Body of pancreas (tissue), 4 donors: ENCODE results near the gene TMEM154. TPM values are rescaled to one million over a fixed set of nuclear protein-coding genes. Genes with fewer than 3 reads are reported as not detected.
"Not testable (repeated sequence)": the region's sequence is repeated elsewhere in the genome, so short reads cannot be mapped to it uniquely, and the experiment has no call there.

Experiments used
- ATAC-seq: fragments of 150-250 bp; one replicate; pipeline ENCODE4 v1.9.1; 2016
- DNase-seq, 4 donors: peaks; one replicate each; pipeline ENCODE4 v3.0.0-alpha.2; 2019
- H3K27ac ChIP-seq, 4 donors: fragments of 200-600 bp; sonication (generic); 1 replicate in 3 of 4; 2 replicates in 1 of 4; pipeline versions ENCODE4 v1.5.1 to v1.6.1; 2016 to 2019; ENCODE audit warnings: mild to moderate bottlenecking in 1 of 4, mixed read lengths in 1 of 4, moderate library complexity in 1 of 4
- H3K27me3 ChIP-seq, 2 donors: fragments of 200-600 bp; sonication (generic); one replicate each; pipeline ENCODE4 v1.6.0; 2016; ENCODE audit warnings: mild to moderate bottlenecking in 1 of 2
- H3K36me3 ChIP-seq, 2 donors: fragments of 200-600 bp; sonication (generic); replicated peaks in 1 of 2; 2 replicates each; pipeline ENCODE4 v1.5.1; 2016; ENCODE audit warnings: low read depth in 2 of 2; ENCODE audit not compliant: insufficient read depth in 1 of 2
- H3K4me1 ChIP-seq: fragments of 200-600 bp; sonication (generic); one replicate; pipeline ENCODE4 v1.6.0; 2016
- H3K4me3 ChIP-seq, 2 donors: fragments of 200-600 bp; sonication (generic); 1 replicate in 1 of 2; 2 replicates in 1 of 2; pipeline ENCODE4 v1.5.1; 2016 to 2019
- H3K9me3 ChIP-seq, 3 donors: fragments of 200-600 bp; sonication (generic); 1 replicate in 2 of 3; 2 replicates in 1 of 3; pipeline ENCODE4 v1.5.1; 2016
- POLR2A ChIP-seq, 3 donors: fragments of 450-650 bp; IDR thresholded peaks; one replicate each; pipeline ENCODE4 v1.6.1; 2016; ENCODE audit warnings: antibody characterized with exemption in 3 of 3, mild to moderate bottlenecking in 2 of 3
- WGBS, 2 donors: methylation state at CpG; one replicate each; pipeline ENCODE4 v1.1.5; 2017; 5-methylcytosine and 5-hydroxymethylcytosine counted together
- intact Hi-C: fragments of 100-400 bp; cut with DNase I; formaldehyde crosslinking; loops from one replicate; pipeline ENCODE4 v1.15.1; 2023
- total RNA-seq, 2 donors: library from RNA; depleted of rRNA; stranded (reverse); fragments of >200 nt; gene quantifications; one replicate each; pipeline ENCODE4 v1.1.0, GENCODE V29; 2016
- TF ChIP-seq, protein P1 (sequence below), 7 experiments: fragments of 450-650 bp in 4 of 7; fragments of 200-600 bp in 3 of 7; sonication (generic) in 3 of 7; IDR thresholded peaks; one replicate each; pipeline ENCODE4 v1.5.1; 2016 to 2019; ENCODE audit warnings: antibody characterized with exemption in 7 of 7

The TMEM154 gene
- total RNA-seq, 2 donors from 2014 or later = under 0.01 to 0.52 TPM

GRCh38 chr4:152665691-152666395 is 14.0 kb downstream of the TMEM154 start:
- H3K27me3 ChIP-seq = peaks cover 0 to 2% of the 10 kb centered on the region in 2 donors
- no peak overlapping the region for H3K27ac ChIP-seq
- no peaks in the 10 kb centered on the region for H3K9me3 ChIP-seq
- no peaks in the 10 kb centered on the region for H3K4me1 ChIP-seq
- TF ChIP-seq POLR2A (IDR thresholded peaks at IDR 0.05) = no peak
- TF ChIP-seq, protein P1, sequence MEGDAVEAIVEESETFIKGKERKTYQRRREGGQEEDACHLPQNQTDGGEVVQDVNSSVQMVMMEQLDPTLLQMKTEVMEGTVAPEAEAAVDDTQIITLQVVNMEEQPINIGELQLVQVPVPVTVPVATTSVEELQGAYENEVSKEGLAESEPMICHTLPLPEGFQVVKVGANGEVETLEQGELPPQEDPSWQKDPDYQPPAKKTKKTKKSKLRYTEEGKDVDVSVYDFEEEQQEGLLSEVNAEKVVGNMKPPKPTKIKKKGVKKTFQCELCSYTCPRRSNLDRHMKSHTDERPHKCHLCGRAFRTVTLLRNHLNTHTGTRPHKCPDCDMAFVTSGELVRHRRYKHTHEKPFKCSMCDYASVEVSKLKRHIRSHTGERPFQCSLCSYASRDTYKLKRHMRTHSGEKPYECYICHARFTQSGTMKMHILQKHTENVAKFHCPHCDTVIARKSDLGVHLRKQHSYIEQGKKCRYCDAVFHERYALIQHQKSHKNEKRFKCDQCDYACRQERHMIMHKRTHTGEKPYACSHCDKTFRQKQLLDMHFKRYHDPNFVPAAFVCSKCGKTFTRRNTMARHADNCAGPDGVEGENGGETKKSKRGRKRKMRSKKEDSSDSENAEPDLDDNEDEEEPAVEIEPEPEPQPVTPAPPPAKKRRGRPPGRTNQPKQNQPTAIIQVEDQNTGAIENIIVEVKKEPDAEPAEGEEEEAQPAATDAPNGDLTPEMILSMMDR (IDR thresholded peaks at IDR 0.05) = no peak
- 63 to 73% methylated on average over 7 of the region's 7 CpGs for WGBS, 2 donors
- H3K36me3 ChIP-seq = no peaks in the 10 kb centered on the region
- DNase-seq (no peak), ATAC-seq (no peak)
- intact Hi-C loops = no loop called here
- no peak overlapping the region for H3K4me3 ChIP-seq

DNA sequence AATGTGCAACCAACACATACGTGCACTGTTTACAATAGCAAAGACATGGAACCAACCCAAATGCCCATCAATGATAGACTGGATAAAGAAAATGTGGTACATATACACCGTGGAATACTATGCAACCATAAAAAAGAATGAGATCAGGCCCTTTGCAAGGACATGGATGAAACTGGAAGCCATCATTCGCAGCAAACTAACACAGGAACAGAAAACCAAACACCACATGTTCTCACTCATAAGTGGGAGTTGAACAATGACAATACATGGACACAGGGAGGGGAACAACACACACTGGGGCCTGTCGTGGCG is 15.8 kb downstream of the TMEM154 start:
- DNase-seq, H3K4me3 ChIP-seq, H3K9me3 ChIP-seq, intact Hi-C loops, H3K4me1 ChIP-seq, H3K27me3 ChIP-seq, ATAC-seq, H3K36me3 ChIP-seq, H3K27ac ChIP-seq: not testable (repeated sequence)
- WGBS, 2 donors = 62 to 68% methylated on average over 4 to 5 of the region's 5 CpGs

- WGBS, 2 donors = 65 to 84% methylated on average over 6 of the region's 6 CpGs
- no peaks in the 10 kb centered on the region for H3K9me3 ChIP-seq
- ATAC-seq (no peak), DNase-seq (no peak)
- no peak overlapping the region for H3K27ac ChIP-seq
- H3K4me1 ChIP-seq = no peaks in the 10 kb centered on the region
- TF ChIP-seq, protein P1 (IDR thresholded peaks at IDR 0.05) = no peak
- no peak for TF ChIP-seq POLR2A (IDR thresholded peaks at IDR 0.05)
- no peaks in the 10 kb centered on the region for H3K36me3 ChIP-seq
- H3K4me3 ChIP-seq = no peak overlapping the region
- no peaks in the 10 kb centered on the region for H3K27me3 ChIP-seq
- intact Hi-C loops = no loop called here
Measured at GRCh38 chr4:152663203-152664066, 16.4 kb downstream of the TMEM154 start.

GRCh38 chr4:152661649-152662048 is 18.1 kb downstream of the TMEM154 start:
- ATAC-seq (no peak), DNase-seq (no peak)
- intact Hi-C loops = no loop called here
- TF ChIP-seq, protein P1 (IDR thresholded peaks at IDR 0.05) = no peak
- TF ChIP-seq POLR2A (IDR thresholded peaks at IDR 0.05) = no peak
- no peaks in the 10 kb centered on the region for H3K4me1 ChIP-seq
- H3K27ac ChIP-seq = no peak overlapping the region
- no peak overlapping the region for H3K4me3 ChIP-seq
- WGBS, 2 donors = 74 to 86% methylated on average over 2 of the region's 2 CpGs
- peaks cover 0 to 9% (median 0%) of the 10 kb centered on the region in 3 donors for H3K9me3 ChIP-seq
- no peaks in the 10 kb centered on the region for H3K36me3 ChIP-seq
- no peaks in the 10 kb centered on the region for H3K27me3 ChIP-seq

DNA sequence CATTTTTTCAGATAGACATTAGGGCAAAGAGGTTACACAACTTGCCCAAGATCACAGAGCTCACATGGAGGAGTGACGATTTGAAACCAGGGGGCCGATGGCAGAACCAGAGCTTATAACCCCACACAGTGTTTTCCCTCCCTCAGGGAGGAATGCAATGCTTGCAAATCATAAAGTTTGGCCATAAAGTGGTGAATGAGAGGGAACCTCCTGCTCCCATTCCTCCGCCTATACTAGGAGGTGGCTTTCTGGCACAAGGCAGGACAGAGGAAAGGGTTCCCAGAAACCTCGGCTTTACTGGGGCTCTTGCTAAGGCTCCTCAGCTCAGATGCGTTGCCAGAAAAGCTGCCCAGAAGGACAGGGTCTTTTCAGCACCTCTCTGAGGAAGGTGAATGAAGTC is 19.3 kb downstream of the TMEM154 start:
- no peaks in the 10 kb centered on the region for H3K4me1 ChIP-seq
- no peaks in the 10 kb centered on the region for H3K27me3 ChIP-seq
- DNase-seq = no peak
- H3K36me3 ChIP-seq = no peaks in the 10 kb centered on the region
- no peak for ATAC-seq
- WGBS, 2 donors = 70% methylated on average over 5 of the region's 5 CpGs
- TF ChIP-seq, protein P1 (IDR thresholded peaks at IDR 0.05) = no peak
- no peak for TF ChIP-seq POLR2A (IDR thresholded peaks at IDR 0.05)
- intact Hi-C loops = no loop called here
- H3K9me3 ChIP-seq = peaks cover 0 to 13% (median 0%) of the 10 kb centered on the region in 3 donors
- H3K4me3 ChIP-seq = no peak overlapping the region
- H3K27ac ChIP-seq = no peak overlapping the region
